HG03558 (cell line): Measurements from ENCODE around the gene NDRG2.
"Not testable (repeated sequence)": the region's sequence is repeated elsewhere in the genome, so short reads cannot be mapped to it uniquely, and the experiment has no call there.

ENCODE experiments used
- ATAC-seq: cut with Tn5 transposase; IDR thresholded peaks from one replicate; pipeline ENCODE4 v1.9.1; 2021; ENCODE audit warnings: moderate number of reproducible peaks; ENCODE audit not compliant: unreplicated experiment; ENCODE audit errors: extremely low read depth

Gene NDRG2

GRCh38 chr14:21056520-21057163 lies 31.8 kb upstream of the NDRG2 start:
- no peak for ATAC-seq

GRCh38 chr14:21055432-21056117 lies 30.7 kb upstream of the NDRG2 start:
- ATAC-seq: no peak

- no peak for ATAC-seq
Measured at GRCh38 chr14:21054768-21055145, 29.9 kb upstream of the NDRG2 start.

DNA sequence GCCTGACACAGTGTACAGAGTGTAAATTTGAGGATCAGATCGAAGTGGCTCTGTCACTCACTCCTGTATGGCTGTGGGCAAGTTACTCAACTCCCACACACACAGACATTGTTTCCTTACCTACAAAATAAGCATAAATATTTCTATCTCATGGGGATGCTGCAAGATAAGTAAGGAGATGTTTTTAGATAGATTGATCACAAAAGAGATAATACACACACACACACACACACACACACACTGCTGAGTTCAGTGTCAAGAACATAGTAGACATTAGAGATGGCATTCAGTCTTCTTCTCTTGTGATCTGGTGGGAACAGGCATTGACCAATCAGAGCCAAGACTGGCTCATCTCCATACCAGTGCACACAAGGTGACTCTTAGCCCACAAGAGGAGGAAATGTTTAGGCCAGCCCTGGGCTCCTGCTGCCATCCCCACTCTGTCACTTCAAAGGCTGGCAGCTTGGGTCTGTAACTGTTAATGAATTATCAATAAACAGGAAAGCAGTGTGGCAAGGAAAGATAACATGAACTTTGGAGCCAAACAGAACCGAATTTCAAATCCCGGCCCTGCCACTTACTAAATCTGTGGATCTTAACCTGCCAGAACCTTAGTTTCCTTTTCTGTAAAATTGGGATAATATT lies 29.4 kb upstream of the NDRG2 start:
- ATAC-seq: no peak

DNA sequence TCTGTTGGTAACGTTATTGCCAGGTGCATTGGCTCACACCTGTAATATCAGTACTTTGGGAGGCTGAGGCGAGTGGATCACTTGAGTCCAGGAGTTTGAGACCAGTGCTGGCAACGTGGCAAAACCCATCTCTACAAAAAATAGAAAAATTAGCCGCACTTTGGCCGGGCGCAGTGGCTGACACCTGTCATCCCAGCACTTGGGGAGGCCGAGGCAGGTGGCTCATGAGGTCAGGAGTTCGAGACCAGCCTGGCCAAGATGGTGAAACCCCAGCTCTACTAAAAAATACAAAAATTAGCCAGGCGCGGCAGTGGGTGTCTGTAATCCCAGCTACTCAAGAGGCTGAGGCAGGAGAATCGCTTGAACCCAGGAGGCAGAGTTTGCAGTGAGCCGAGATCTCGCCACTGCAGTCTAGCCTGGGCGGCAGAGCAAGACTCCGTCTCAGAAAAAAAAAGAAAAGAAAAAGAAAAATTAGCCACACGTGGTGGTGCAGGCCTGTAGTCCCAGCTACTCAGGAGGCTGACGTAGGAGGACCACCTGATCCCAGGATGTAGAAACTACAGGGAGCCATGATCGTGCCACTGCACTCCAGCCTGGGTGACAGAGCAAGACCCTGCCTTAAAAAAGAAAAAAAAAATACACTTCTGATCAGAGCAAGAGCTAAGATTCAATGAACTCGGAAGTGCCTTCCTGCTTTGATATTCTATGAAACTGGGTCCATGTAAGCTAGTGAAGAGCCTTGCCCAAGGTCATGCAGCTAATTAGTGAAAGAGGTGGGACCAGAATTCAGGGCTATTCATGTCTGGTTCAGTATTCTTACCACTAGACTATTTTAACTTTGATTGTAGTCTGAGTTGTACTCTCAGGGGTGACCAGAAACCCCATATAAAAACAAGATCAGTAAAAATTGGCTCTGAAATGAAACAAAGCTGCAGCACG lies 28.6 kb upstream of the NDRG2 start:
- ATAC-seq: no peak

DNA sequence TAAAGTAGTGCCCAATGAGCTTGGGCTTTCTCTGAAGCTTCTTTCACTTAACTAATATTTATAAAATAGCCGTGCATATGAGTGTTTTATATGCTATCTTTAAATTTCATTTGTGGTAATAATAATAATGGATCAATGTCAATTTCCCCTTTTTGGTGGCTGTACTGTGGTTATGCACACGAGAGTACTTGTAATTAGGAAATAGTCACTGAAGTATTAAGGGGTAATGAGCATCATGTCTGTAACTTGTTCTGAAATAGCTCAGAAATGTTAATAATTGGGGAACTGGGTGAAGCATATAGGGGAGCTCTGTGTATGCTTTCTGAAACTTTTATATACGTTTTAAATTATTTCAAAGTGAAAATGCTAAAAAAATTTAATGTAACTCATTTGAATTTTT lies 25.7 kb upstream of the NDRG2 start:
- ATAC-seq: no peak

- no peak for ATAC-seq
Measured at GRCh38 chr14:21049271-21049673, 24.4 kb upstream of the NDRG2 start.

DNA sequence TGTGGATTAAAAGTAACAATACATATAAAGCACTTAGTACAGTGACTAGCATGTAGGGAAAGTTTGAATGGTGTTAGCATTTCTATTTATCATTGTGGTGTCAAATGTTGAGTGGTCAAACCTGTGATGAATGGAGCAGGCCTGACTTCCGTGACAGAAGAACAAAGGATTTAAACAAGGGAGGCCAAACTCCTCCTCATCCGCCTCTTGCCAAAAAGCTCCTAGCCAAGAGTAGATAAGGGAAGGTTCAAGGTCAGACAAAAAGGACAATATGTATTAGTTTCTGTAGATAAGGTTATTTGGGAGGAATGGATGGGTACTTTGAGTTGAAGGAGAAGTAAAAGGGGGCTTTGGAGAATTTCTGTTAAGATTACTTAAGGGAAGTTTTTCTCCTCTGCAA lies 23.8 kb upstream of the NDRG2 start:
- ATAC-seq: no peak

GRCh38 chr14:21047378-21047781 lies 22.5 kb upstream of the NDRG2 start:
- ATAC-seq: no peak

DNA sequence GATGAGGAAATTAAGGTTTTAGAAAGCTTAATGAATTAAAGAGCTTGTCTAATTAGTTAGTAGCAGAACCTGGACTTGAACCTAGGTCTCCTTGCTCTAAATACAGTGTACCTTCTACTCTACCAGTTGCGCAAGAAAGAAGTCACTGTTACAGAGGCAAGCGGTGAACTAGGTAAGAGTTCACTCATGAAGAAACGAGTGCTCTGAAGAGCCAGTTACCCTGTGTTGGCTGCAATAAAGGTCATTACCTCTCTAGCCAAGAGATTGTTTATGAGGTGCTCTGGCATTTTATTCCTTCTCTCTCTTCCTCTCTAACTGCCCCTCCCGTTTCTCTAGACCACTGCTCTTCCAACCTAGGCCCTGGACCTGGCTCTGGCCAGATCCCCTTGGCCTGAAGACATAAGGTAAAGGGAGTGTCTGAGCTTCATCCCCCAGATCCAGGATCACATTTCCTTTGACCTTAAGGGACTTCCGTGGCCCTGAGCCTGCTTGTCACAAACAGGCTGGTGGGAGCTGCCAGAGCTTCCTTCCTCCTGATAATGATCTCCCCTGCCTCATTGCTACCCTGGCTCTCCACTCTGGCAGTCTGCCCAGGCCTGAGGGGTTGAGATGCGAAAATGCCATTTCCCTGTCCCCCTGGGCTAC lies 19.2 kb upstream of the NDRG2 start:
- no peak for ATAC-seq

DNA sequence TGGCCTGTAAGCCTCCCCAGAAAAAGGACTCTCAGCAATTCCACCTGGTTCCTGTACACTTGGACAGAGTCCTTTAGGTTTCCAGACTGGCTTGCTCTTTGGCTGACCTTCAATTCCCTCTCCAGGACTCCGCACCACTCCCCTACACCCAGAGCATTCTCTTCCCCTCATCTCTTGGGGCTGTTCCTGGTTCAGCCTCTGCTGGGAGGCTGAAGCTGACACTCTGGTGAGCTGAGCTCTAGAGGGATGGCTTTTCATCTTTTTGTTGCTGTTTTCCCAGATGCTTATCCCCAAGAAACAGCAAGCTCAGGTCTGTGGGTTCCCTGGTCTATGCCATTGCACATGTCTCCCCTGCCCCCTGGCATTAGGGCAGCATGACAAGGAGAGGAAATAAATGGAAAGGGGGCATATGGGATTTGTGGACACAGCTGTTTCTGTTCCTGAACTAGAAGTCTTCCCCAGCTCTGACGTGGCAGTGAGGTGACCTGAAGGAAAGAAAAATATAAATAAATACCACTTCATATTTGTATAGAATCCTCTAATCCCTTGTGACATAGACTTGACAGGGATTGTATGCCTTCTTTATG lies 18.6 kb upstream of the NDRG2 start:
- ATAC-seq: no peak

DNA sequence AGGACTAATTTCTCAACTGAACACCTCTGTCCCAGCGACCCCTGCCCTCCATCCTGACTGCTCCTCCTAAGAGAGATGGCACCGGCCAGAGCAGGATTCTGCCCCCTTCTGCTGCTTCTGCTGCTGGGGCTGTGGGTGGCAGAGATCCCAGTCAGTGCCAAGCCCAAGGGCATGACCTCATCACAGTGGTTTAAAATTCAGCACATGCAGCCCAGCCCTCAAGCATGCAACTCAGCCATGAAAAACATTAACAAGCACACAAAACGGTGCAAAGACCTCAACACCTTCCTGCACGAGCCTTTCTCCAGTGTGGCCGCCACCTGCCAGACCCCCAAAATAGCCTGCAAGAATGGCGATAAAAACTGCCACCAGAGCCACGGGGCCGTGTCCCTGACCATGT lies 18.1 kb upstream of the NDRG2 start:
- ATAC-seq: no peak

DNA sequence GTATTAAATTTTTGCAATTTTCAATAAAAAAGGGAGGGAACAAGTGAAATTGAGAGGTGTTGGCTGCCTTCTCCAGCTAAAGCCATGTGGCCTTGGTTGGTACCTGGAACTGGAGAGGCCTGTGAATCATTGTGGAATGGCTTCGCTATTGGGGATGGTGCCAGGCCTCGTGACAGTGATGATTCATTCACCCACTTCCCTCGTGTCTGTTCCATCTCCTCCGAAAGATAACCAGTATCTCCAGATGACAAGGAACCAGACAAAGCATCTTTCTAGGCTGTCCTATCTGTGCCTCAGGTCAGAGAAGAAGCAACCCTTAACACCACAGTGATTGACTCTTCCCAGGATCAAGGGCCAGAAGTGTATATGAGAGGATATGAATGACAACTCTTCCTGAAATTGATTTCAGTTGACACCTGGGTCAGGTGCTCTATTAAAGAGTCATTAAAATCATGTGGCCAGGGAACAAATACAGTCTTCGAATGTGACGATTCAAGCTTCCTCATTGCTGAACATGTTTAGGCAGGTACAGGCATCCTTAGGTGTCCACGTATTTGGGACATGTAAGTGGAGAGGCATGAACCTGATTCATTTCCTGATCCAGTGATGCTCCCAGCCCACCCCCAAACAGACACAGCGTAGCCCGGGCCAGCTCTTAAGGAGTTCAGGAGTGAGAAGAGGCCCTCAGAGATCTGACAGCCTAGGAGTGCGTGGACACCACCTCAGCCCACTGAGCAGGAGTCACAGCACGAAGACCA lies 17.0 kb upstream of the NDRG2 start, which contains the start of gene RNASE7:
RNASE7 (plus strand) TSS at position 687 of the 758 bp plus-strand sequence. CDS start 631 bp downstream, outside the sequence.
- no peak for ATAC-seq

DNA sequence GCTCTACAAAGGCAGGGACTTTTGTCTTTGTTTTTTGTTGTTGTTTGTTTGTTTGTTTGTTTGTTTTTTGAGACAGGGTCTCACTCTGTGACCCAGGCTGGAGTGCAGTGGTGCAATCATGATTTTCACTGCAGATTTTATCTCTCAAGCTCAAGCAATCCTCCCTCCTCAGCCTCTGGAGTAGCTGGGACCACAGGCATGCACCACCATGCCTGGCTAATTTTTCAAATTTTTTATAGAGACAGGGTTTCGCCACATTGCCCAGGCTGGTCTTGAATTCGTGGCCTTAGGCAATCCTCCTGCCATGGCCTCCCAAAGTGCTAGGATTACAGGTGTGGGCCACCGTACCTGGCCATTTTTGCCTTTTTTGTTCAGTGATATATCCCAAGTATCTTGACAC lies 16.1 kb upstream of the NDRG2 start:
- not testable (repeated sequence) for ATAC-seq

GRCh38 chr14:21040370-21040925 lies 15.6 kb upstream of the NDRG2 start:
- ATAC-seq: no peak

DNA sequence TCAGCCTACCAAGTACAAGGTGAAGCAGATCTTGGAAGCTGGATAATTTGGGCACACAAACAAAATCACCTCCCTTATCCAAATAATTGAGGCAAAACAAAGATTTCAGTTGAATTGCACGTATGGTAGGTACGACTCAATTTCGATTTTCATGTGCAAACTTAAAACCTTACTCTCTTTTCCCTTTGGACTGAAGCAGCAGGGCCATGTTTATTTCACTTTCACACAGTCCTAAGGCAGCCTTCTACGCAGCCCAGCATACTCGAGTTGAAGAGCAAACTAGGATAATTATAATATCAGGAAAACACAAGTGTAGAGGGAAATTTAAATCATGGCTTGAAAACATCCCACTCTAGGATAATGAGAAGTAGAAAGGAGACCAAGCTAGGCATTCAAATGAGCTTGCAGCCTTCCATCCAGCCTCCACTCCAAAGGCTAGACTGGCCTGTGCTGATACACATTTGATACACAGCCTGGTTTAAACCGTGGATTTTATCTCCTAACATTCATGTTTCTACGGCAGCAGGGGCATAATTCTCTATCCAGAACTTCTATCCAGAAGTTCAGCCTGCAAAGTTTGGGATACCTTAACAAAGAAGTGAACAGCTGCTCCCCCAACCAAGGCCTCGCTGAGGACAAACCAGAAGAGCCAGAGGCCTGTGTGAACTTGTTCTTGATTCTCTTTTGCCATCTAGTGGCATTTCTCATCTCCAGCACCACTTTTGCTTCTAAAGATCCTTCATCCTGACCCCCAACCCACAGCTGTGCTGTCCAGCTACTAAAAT lies 14.9 kb upstream of the NDRG2 start:
- no peak for ATAC-seq

GRCh38 chr14:21038441-21039422 lies 13.9 kb upstream of the NDRG2 start:
- ATAC-seq: no peak
